HG02852 (cell line): Measurements from ENCODE around the gene BTBD16.
A peak's percentile ranks its signal among the peaks of the same experiment; 100 is the strongest.

Experiments
- ATAC-seq: cut with Tn5 transposase; IDR thresholded peaks from one replicate; pipeline ENCODE4 v1.9.1; 2021; ENCODE audit warnings: mild to moderate bottlenecking, moderate library complexity; ENCODE audit not compliant: unreplicated experiment

The BTBD16 gene

DNA sequence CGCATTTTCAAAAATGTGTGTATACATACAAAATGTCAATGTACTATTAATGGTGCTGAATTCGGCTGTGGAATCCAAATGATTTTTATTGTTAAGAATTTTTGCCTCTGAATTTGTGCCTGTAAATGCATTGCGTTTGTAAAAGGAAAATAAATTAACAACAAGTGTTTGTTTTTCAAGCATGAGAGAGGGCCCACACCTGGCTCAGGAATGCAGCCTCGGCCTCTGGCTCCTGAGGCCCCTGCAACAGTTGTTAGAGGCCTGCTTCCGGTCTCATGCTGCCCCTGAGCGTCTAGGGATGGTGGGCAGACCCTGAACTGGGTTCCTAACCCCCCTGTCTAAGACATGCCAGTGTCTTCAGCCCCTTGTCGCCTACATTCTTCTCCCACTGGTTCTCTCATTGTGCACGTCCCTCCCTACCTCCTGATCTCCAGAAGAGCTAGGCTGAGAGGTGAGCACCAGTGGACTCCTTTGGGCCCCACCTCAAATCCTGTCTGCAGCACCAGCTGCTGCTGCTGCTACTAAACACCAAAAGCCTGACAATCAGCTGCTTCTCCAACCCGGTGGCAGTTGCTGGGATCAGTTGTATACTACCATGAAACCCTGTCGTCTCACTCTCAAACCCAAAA lies 1.9 kb upstream of the BTBD16 start:
- ATAC-seq: no peak

DNA sequence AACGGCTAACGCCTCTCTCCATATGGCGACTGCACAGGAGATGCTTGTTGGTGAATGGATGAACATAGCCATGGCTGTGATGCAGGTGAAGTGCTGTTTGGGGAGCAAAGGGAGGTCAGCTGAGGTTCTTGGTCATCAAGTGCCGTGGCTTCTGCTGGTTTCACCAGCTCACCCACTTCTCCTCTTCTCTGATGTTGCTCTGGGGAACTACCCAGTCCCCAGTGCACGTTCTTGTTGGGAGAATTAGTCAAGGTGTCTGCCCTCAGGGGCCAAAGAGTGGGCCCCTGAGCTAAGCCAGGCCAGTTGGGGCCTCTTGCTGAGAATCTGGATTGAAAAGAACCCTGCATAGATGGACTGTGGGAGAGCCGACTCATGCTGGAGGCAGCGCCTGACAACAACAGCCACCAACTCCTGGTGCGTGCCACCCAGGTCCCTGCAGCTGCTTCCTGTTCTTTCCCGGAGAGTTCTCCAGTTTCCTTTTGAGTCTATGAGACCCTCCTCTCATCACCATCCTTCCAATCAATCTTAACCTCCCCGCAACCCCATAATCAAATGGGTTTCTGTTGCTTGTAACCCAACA lies 3.0 kb downstream of the BTBD16 start:
- no peak for ATAC-seq

DNA sequence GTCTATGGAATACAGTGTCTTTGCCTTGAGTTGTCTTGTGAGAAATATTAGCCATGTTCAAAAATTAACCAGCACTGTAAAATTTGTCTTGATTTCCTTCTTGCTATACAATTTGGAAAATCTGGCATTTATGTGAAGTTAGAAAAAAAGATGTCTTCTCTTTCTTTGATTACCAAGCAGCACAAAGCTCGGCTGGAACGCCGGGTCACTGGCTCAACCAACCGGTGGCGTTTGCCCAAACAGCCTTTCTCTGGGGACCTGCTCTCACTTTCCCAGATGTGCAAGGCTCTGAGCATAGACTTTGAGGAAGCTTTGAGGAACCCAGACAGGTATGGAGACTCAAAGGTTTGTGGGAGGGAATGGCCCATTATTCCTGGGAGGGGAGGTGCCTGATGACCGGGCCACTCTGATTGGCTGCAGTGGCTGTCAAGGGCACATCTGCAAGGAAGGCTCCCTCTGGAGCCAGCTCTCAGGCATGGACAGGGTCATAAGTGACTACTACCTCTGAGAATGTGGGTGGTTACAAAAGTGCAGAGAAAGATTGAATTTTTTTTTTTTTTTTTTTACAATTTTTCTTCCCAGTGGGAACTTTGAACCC lies 5.6 kb downstream of the BTBD16 start:
- ATAC-seq: no peak

DNA sequence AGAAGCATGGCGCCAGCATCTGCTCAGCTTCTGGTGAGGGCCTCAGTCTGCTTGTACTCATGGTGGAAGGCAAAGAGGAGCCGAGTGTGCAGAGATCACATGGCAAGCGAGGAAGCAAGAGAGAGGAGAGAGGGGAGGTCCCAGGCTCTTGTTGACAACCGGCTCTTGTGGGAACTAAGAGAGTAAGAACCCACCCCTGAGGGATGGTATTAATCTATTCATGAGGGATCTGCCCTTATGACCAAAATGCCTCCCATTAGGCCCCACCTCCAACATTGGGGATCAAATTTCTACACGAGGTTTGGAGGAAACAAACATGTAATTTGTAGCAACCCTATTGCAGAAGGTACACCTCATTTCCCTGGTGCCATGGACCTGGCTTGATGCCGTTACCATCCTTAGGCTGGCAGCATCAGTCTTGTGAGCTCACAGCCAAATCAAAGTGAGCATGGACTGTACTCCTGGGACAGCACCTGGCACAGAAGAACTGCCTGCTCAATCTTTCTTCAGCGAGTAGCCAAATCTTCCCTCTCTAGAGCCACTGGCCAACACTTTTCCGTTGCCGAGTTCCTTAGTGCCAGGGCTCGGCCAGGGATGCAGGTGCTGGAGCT lies 6.5 kb downstream of the BTBD16 start:
- no peak for ATAC-seq

DNA sequence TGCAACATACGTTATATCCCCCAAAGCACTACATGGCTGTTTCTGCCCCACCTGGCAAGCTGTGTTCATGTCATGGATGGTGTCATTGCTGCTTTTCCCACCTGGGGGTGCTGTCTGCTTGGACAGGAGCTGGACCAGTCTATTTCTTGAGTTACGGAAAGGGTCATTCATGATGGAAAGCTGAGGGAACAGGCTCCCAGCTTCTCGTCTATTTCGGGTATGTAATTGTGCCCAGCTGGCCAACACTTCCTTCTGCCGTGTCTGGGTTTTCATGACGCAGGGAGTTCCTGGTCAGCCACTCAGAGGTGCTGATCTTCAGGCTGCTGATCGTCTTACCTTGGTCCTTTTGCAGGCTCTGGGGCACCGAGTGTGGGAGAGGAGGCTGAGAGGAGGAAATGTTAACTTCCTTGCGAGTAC lies 8.6 kb downstream of the BTBD16 start:
- ATAC-seq: no peak

DNA sequence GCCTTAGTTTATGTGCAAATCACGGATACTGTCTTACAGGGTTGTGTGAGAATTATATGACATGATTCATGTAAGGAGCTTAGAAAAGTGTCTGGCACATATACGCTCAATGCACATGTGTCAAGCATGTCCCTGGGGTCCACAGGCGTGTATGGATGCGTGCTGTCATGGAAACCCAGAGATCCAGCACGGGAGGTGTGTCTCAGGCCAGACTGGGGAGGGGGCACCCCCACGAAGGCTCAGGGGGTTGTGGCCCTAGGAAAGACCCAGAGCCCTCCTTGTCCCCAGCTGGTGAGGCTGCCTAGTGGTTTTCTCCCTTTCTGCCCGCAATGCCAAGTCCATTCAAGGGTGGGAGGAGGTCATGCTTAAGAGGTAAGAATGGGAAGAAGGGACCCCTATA lies 9.1 kb downstream of the BTBD16 start:
- no peak for ATAC-seq

DNA sequence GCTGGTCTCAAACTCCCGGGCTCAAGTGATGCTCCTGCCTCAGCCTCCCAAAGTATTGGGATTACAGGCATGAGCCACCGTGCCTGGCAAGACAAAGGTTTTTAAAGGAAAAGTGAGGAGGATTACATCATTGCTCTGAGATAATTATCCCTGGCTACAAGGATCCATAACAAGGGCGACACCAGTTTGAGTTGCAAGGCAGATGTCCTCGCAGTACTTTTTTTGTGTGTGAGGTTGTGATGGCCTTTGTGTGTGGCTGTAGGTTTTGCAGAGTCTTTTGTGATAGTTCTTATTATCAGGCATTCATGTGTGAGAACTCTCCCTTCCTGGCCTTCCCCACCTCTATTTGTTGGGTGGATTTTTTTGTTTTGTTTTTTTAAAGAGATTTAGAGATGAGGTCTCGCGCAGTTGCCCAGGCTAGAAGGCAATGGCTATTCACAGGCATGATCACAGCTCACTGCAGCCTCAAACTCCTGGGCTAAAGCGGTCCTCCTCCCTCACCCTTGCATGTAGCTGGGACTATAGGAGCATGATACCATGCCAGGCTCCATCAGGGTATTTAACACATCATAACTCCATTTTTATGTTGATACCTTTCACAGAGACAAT lies 10.0 kb downstream of the BTBD16 start:
- no peak for ATAC-seq

DNA sequence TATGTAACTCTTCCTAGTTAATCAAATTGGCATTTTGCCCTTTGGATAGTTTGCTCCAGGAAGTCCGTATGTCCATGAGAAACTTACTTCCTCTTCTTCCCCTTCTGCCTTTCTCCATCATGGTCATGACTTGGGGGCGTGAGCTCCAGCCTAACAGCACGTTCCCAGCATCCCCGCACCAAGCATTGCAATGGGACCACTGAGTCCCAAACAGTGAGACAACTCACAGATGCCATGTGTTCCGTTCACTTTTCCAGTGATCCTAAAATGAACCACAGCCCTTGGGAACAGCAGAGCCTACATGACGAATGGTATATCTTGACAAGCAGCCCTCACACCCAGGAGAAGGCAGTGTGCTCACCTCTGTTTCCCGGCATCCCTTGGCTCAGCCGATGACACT lies 10.7 kb downstream of the BTBD16 start:
- no peak for ATAC-seq

DNA sequence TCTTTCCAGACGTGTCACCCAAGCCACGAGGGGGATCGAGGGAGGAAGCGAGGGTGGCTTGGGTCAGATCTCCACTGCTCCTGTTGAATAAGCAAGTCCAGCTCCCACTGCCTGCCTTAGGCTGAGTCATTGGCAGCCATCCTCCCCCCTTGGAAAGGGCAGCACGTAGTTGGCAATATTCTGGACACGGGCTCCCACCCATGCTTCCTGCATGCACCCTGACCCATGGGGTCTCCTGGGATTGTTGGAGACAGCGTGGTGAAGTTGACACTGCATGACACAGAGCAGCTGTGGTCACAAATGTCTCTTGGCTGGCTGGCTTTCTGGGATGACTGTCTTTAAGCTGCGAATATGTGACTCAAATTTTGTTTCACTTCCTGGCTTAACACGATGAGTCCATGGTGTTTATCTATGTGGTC lies 11.2 kb downstream of the BTBD16 start:
- no peak for ATAC-seq

DNA sequence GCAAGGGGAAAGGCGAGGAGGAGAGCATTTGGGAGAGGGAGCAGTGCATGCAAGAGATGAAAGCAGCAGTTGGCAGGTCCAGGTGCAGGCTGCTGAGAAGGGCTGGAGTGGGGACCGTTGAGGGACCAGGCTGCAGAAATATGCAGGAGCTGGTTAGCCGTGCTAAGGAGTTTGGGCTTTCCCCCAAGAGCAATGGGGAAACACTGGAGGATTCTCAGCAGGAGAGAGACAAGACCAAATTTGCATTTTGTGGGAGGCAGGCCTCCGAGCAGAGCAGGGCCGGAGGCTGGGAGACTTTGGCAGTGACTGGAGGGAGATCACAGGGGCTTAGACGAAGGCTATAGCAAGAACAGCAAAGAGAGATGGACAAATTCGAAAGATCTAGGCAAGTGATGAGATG lies 11.8 kb downstream of the BTBD16 start:
- ATAC-seq: peak; percentile 67

DNA sequence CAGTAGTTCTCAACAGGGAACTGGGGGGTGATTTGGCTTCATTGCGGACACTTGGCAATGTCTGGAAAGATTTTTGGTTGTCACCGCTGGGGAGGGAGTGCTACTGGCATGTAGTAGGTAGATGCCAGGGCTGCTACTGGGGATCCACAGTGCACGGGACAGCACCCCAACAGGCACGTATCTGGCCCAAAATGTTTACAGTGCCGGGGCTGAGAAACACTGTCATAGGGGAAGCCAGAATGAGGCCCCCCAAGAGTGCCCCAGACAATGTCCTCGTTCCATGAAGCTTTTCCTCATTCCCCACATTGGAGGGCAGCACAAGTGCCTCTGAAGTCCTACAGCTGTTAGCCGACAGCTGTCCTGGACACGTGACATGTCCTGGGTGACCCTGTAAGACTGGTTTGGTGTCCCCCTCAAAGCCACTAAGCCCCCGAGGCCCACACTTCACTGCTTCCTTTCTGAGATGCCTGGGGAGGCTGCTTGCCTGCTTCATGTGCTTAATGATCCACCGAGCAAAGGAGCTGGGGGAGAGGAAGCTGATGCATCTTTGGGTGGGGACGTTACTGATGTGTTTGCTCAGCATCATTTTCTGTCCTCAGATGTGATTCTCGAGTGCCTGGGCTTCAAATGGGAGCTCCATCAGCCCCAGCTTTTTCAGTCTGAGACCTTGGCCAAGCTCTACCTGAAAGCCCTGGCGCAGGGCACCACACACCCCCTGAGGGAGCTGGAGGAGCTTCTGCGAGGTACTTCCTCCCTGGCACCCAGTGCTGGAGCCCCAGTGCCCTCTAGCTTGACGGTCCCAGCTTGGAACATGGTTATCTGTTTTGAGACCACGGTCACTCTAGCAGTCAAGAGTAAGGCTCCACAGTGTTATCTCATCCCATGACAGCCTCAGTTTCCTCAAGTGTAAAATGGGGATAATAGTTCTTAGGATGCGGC lies 14.7 kb downstream of the BTBD16 start:
- ATAC-seq: no peak

DNA sequence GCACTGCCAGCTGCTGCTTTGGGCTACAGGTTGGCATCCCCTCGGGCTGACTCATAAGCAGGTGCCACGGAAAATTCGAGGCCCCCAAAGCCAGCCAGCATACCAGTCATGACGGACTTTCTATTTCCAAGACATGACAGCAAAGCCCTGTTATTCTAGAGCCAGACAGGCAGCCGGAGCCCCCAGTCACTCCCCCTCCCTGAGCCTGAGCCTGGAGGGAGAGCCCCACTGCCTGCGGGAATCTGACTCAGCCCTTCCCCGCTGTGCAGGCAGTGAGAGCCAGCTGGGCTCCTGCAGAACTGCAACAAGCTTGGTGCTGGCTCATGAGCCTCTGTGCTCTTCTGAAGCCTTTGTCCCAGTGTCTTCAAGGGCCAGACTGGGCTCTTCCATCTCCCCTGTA lies 15.8 kb downstream of the BTBD16 start:
- no peak for ATAC-seq

DNA sequence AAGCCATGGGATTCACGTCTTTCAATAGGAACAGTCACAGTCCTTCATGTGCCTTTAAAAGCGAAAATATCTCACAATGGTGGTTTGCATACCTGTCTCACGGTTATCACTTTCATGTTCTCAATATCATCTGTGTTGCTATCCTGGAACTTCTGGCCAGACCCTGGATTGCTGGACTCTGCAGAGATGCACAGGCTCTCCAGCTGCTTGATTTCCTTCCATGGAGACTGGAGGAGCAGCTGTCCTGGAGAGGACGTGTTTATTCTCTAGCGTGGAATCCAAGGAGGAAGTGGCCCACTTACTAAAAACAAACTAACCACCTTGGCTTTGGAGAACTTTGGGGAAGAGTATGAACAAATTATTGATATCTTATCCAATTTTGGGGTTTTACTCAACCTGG lies 16.5 kb downstream of the BTBD16 start:
- no peak for ATAC-seq

DNA sequence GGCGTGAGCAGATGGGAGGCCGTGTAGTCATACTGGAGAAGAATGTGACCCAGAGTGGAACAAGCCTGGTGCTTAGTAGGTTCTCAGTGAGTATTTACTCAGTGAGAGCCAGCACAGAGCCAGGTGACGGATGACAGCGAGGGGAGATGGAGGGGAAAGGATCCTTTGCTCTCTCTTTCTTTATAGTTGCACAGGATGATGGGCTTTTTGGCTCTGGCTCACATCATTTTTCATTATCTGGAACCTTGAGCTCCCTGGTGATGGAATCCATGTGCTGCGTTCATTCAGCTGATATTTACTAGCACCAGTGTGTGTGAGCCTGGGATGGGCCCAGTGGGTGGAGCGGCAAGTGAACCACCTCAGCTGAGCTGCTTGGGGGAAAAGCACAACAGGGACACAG lies 17.2 kb downstream of the BTBD16 start:
- ATAC-seq: no peak

DNA sequence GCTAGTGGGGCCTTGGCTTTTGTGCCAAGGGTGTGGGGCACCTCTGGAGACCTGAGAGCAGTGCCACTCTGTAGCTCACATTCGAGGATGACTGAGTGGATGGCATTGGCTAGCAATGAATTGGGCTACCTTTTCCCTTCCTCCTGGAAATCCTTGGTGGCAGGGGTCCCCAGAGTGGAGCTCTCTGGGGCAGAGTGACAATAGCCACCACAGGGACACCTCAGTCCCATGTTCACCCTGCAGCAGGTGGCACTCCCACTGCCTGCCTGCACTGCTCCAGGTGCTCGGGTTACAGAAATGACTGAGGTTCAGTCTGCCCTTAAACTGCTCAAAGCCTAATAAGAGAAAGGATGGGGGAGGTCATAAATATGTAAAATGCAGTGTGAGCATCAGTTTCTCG lies 17.8 kb downstream of the BTBD16 start:
- no peak for ATAC-seq

DNA sequence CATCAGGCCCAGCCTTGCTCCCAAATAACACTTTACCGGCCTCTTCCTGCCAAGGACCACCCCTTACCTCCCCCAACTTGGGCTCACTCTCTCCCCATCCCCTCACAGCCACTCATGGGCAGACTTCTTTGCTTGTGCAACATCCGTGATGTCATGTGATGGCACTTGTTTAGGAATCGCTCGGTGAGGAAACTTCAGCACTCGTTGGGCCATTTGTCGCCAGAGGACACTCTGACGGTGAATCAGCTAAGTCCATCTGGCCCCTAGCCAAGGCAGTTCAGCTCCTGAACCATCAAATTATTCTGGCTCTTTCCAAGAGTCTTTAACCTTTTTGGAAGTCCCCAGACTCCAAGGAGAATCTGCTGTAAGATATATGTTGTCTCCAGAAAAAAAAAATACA lies 19.2 kb downstream of the BTBD16 start:
- no peak for ATAC-seq

DNA sequence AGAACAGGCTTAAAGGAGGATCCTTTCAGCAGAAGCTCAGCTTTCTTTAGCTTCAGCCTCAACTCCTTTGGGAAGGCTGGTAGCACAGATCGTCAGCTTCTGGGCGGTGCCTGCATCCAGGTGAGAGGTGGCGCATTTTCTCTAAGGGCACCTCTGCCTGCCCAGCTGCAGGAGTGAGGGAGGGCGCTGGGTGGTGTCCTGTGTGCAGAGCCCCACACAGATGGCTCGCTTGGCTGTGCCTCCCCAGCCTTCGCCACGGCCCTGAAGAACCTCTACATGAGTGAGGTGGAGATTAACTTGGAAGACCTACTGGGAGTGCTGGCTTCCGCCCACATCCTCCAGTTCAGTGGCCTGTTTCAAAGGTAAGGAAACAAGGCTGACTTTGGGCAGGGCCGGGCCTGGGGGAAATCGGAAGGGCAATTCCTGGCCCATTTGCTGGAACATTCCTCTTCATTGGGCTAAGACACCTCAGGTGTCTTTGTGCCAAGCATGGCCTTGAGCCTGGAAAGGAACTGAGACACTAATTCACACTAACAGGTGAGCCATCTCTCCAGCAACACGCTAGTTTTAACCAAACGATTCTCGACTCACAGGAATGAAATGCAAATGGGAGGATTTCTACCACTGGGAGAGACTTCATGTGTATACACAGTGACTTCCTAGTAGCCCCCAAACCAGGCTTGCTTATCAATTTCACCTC lies 19.9 kb downstream of the BTBD16 start:
- ATAC-seq: no peak

DNA sequence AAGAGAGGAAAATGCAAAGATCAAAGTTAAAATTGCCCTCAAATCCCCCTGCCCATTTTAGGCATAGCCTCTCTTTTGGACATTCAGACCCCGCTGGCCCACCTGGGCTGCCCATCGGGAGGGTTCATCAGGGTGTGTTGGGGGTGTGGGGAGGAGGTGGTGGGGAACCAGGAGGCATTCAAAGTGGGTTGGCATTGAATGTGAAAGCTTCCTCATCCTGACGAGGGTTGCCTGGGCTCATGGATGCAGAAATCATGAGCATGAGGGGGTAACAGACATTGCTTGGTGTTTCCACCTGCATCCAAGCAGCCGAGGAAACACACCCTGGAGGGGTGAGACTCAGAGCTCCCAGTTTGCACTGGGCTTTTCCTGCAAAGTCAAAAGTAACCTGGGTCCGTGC lies 20.6 kb downstream of the BTBD16 start:
- no peak for ATAC-seq

DNA sequence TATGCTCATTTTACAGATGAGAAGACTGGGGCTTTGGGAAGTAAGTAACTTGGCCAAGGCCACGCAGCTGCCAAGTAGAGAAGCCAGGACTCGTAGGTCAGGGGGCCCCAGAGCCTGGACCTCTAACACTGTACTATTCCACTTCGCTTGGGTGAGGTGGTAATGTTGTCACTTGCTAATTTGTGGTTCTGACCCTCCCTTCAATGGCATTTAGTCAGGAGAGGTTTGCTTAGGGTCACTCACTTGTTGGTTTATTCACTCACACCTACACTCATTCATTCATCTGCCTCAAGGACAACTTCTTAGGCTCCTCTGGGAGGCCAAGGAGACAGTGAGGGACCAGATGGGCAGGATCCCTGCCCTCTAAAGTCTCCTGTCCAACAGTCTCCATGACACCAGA lies 21.3 kb downstream of the BTBD16 start:
- no peak for ATAC-seq
